ENCODE measurements around the gene INPP4B. TPM values are rescaled to one million over a fixed set of nuclear protein-coding genes. Genes with fewer than 3 reads are reported as not detected.

The INPP4B gene
- total RNA-seq, 1 experiment from 2014 or later: 0.07 TPM

DNA sequence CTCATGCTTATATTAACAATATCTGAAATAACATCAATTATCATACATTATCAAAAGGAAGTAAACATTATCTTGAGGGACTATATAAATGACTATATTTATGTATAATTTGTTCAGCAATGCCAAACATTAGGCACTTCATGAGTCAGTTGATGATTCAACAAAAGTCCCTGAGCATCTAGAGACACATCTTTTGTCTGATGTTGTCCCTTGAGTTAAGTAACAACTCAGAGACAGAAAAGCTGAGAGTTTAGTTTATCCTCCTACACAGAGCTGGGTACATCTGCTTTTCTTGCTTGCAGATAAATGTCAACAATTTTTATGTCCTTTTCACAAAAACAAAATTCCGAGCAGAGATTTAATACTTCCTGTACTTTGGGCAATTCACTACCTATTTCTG is 311.1 kb downstream of the INPP4B start:
- no peaks in the 10 kb centered on the region for H3K27me3 ChIP-seq (ENCODE audit: insufficient read depth, low read length)
- DNase-seq: no peak
- no peak overlapping the region for H4K91ac ChIP-seq (ENCODE audit: insufficient read length, low read depth, low read length)
- H3K27ac ChIP-seq (ENCODE audit: insufficient read length, low read depth, low read length): no peak overlapping the region
- H3K9me3 Mint-ChIP-seq: no peaks in the 10 kb centered on the region
- WGBS (ENCODE audit: extremely low coverage, insufficient read length, low lambda C conversion rate): no CpG with 5 or more reads among the region's 1 CpG
- H3K79me1 ChIP-seq (ENCODE audit: insufficient read depth, low read depth, low read length, poor library complexity, severe bottlenecking): no peaks in the 10 kb centered on the region
- H4K8ac ChIP-seq (replicated peaks; ENCODE audit: insufficient read length, low read depth, low read length): no peak overlapping the region
- no peak overlapping the region for H3K18ac ChIP-seq (ENCODE audit: insufficient read length, low read depth, low read length)
- TF ChIP-seq CTCF (conservative IDR thresholded peaks at IDR 0.05): no peak
- H2BK12ac ChIP-seq (ENCODE audit: insufficient read length, low read depth, low read length): no peak overlapping the region
- no peak overlapping the region for H3K4ac ChIP-seq (ENCODE audit: low read depth, low read length)
- H3K23ac ChIP-seq (ENCODE audit: insufficient read length, low read depth, low read length): no peak overlapping the region
- H3K4me2 ChIP-seq (ENCODE audit: insufficient read depth, insufficient read length, low read length): no peak overlapping the region
- H4K20me1 ChIP-seq (ENCODE audit: control insufficient read depth, insufficient read depth, insufficient read length): no peaks in the 10 kb centered on the region
- no peaks in the 10 kb centered on the region for H3K79me2 ChIP-seq (ENCODE audit: insufficient read depth, low read length)
- H3K14ac ChIP-seq (ENCODE audit: insufficient read depth, low read length): no peak overlapping the region
- H3K27me3 Mint-ChIP-seq (ENCODE audit: low read depth): no peaks in the 10 kb centered on the region
- H4K5ac ChIP-seq (ENCODE audit: insufficient read length, low read depth, low read length): no peak overlapping the region
- no peak overlapping the region for H3K4me3 Mint-ChIP-seq
- peaks cover 12 to 13% of the 10 kb centered on the region in 2 experiments for H3K4me1 Mint-ChIP-seq
- H2BK120ac ChIP-seq (ENCODE audit: low read depth, low read length, poor library complexity, severe bottlenecking): no peak overlapping the region
- H2BK5ac ChIP-seq (ENCODE audit: insufficient read length, low read length): no peak overlapping the region
- 0 out of 2 replicates have a peak, but pooled peaks cover 5% of the 10 kb centered on the region for H3K4me1 ChIP-seq (ENCODE audit: insufficient read depth, low read length)
- H3K9ac ChIP-seq (ENCODE audit: extremely low read depth, insufficient read length, low read length): no peak overlapping the region
- no peak overlapping the region for H2BK20ac ChIP-seq (ENCODE audit: low read depth, low read length, poor library complexity, severe bottlenecking)
- no peaks in the 10 kb centered on the region for H3K9me3 ChIP-seq (ENCODE audit: control insufficient read depth, low read depth, low read length)
- no peak overlapping the region for H3T11ph ChIP-seq (ENCODE audit: low read length)
- no peak overlapping the region for H2BK15ac ChIP-seq (ENCODE audit: low read depth, low read length)
- no peak overlapping the region for H3K56ac ChIP-seq (ENCODE audit: insufficient read length, low read depth, low read length)
- no peak overlapping the region for H2AFZ ChIP-seq (ENCODE audit: low read length)
- H3K27ac Mint-ChIP-seq: no peak overlapping the region
- H2AK5ac ChIP-seq (ENCODE audit: insufficient read length, low read length): no peak overlapping the region
- H3K23me2 ChIP-seq (ENCODE audit: insufficient read length, low read depth, low read length, poor library complexity, severe bottlenecking): no peaks in the 10 kb centered on the region
- H3K36me3 Mint-ChIP-seq (ENCODE audit: insufficient read depth in 1 of 3, low read depth in 3 of 3): no peaks in the 10 kb centered on the region

Measured in H9 (cell line).